ENCODE results near the gene SUCNR1.

DNA sequence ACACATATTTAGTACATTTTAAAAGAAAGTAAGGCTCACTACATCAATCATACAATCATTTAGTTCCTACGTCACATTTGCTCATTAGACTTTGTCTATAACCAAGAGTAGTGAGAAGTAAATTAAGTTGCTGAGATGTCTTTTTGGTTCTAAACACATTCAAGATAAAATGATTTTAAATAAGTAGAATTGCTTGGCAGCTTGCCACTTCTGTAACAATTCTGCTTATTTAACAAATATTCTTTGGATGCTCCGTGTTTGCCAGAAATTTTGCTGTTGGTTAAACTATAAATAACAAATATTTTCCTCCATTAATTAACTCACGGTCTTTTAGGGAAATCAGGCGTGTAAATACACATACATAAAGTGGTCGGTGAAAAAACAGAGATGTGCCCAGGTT is 18.3 kb downstream of the SUCNR1 start:
- TF ChIP-seq POLR2AphosphoS5 (IDR thresholded peaks at IDR 0.05; ENCODE audit: borderline replicate concordance, low read depth, low read length) (no peak), EZH2 (IDR thresholded peaks at IDR 0.05) (no peak)
